GM12892 (cell line): ENCODE results near the gene CLK2.

Source experiments
- POLR2A ChIP-seq: IDR thresholded peaks from 2 replicates; pipeline ENCODE4 v1.6.1; 2011; ENCODE audit warnings: low read depth, low read length, control low read depth
- POLR2AphosphoS5 ChIP-seq: IDR thresholded peaks from 2 replicates; pipeline ENCODE4 v1.6.1; 2011; ENCODE audit warnings: low read depth, low read length, control low read depth

DNA sequence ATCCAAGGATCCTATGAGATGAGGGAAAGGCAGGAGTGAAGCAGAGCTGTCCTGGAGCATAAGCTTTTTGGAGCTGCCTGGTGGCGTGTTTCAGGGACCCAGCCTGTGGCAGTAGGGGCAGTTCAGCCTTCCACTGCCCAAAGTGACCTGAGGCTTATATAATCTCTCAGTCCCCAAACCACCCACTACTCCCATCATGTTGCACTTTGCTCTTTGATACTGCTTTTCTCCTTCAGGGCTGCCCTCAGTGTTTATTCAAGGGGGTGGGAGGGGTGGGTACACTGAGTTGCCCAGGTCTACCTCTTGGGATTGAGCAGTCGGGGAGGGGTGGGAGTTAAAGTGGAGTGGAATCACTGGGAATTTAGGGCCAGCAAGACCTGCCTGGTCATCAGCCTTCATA lies 13.2 kb upstream of the CLK2 start:
- TF ChIP-seq POLR2AphosphoS5 = no peak
- no peak for TF ChIP-seq POLR2A
